HG02885 (cell line): ENCODE results near the gene COBL.

Experiments used
- ATAC-seq: cut with Tn5 transposase; IDR thresholded peaks from one replicate; pipeline ENCODE4 v1.9.1; 2021; ENCODE audit warnings: mild to moderate bottlenecking; ENCODE audit not compliant: unreplicated experiment, poor library complexity

COBL gene

GRCh38 chr7:51256916-51257315 is 59.7 kb downstream of the COBL start:
- ATAC-seq: no peak

DNA sequence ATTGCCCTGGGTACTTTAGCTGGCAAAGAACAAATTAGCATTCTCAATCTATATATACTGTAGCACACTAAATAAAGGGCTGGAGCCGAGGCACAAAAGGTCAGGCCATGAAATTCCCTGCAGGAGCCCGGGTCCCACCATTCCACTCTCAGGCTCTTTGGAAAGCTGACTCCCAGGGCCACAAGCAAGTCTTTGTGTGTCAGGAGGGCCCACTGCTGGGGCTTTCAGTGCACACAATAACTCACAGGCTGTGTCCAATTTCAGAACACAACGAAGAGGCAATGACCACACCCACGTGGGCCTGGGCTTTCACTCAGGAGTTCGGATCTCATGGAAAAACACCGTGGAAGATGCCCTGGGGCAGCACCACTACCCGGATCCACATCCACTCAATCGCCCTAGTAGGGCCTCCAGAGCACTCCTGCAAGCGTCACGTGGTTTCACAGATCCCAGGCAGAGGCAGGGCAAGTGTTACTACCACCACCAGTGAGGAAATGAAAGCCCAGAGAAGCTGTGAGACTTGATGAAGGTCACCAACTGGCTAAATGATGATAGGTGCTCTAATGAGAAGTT is 60.3 kb downstream of the COBL start:
- no peak for ATAC-seq

DNA sequence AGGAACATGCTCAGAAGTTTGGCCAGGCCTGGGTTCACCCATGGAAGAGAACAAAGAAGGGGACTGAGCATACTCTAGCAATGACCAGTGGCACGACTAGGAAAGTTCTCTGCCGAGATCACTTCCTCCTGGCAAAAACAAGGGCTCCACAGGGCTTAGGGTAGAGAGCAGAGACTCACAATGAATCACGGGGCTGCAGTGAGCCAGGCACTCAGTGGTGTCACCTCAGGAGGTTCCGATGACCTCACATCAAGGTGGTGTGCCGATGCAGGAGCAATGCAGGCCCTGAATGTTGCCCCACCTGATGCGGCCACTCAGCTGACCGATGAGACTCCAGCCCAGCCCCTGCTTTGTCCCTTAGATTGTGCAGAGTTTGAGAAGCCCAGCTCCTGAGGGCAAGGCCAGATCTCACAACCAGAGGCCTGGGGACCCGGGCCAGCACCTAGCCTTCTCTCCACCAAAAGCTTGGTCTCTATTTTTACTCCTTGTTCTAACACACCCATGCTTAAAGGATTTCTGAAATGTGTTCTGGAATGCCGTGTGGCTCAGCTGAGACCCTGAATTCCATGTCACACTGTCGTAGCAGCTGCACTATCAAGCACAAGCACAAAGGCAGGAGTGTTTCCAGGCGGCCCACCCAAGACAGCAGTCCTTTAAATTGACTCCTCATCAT is 60.9 kb downstream of the COBL start:
- no peak for ATAC-seq

GRCh38 chr7:51255036-51255435 is 61.6 kb downstream of the COBL start:
- ATAC-seq: no peak

DNA sequence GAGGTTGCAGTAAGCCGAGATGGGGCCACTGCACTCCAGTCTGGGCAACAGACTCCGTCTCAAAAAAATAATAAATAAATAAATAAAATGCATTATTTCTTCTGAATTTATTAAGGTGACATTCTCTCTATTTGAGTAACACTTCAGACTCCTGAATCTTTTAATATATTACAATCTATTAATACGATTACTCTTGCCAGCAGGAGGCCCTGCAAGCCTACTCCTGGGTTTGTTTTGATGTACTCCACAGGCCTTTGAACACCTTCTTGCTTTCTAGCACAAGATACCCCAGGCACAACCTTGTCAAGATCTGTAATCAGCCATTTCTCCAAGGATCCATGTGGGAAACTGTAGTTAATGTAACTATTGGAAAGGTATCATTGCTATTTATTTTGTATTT is 63.5 kb downstream of the COBL start:
- no peak for ATAC-seq

- ATAC-seq: no peak
These were observed 65.3 kb downstream of the COBL start for GRCh38 chr7:51251290-51251689.

- no peak for ATAC-seq
These were observed 66.1 kb downstream of the COBL start for GRCh38 chr7:51250512-51250911.

- ATAC-seq: no peak
These were observed 66.6 kb downstream of the COBL start for GRCh38 chr7:51249991-51250390.

DNA sequence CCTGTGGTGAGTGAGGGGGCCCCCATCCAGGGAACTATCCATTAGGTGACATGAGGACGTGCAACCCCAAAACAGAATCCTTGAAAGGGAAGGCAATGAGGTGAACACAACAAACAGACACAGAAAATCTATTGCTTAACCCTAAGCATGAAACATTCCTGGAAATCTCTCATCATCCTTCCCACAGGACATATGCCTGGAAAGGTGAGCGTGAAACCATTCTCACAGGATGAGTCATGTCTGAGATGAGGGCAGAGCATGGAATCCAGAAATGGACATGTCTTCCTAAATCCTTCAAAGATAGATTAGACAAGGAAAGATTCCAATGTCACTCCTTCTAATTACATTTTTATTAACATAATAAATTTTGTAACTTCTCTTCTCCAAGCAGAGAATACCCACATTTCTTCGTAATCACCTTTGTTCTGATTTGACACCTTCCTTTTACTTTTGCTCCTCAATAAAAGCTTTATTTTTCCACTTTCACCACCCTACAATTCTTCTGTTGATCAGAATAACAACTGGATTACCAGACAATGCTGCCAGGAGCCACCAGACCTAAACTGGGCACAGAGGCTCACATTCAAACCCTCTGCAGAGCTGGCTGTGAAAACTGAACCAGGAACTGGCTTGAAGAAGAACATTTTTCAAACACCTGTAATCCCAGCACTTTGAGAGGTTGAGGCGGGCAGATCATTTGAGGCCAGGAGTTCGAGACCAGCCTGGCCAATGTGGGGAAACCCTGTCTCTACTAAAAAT is 67.2 kb downstream of the COBL start:
- no peak for ATAC-seq

DNA sequence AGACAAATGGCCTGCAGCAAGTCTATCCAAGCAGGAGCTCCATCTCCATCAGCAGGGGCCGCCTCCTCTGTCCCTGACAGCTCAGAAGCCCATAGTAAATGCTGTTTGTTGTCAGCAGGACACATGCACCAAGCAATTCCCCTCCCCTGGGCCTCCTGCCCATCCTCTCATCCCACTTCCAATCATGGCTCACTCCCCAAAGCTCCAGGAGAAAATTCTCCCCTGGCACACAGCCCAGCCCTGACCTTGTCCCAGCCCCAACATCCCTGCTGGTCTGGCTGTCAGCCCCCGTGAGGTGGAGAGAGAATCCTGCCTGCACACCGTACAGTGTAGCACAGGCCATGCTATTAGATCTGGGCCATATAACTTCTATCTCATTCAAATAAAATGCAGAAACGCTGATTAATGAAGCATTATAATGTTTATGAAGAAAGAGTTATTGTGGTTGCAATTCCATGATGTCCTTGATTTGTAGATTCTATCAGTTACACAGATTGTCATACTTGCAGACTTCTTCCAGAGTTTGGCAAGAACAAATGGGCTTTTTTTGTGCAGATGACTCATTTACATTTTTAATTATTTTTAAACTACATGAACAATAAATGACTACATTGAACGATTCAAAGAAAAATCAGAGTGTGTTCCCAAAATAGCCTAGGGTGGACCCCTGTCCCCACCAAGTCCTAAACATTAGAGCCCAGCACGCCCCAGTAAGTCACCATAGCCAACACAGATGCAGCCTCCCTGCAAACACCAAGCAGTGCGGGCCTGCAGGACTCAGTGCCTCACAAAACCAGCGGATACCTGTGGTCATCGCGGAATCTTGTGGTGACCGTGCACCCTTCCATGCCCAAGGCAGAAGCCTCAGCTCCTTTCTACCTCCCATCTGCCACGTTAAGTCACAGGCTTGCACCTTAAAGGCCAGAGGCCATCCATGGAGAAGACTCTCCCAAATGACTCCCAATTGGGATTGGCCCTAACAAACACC is 70.1 kb downstream of the COBL start:
- no peak for ATAC-seq

DNA sequence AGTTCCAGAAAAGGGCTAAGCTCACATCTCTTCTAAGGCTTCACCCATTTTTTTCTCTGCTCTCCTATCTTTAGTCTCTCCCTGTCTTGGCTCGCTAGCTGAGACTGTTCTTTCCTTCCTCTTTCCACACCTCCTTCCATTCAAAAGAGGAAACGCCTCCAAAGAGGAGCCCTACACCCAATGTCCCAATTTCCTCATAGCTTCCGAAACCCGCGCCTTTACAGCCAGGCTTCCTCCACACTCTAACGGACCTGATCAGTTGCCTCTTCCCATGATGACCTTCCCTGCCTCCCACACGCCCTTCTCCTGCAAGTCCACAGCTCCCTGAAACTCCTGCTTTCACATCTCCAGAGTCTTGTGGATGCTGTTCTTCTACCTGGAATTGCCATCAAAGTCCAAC is 71.7 kb downstream of the COBL start:
- ATAC-seq: no peak

DNA sequence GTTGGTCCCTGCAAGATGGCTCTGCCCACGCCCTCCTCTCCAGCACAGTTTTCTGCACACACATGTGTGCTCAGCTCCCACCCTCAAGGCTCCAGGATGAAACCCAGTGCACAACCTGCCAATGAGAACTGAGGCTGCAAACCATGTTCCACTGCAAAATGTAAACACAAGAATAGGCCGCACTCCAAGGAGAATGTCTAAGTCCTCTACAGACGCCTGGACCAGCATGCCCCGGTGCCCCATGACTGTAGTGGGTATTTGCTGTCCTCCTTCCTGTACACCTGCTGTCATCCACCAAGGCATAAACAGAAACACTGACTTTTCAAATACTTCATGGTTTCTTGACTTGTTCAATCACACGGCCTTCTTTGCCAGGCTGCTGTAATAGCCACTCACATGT is 72.6 kb downstream of the COBL start:
- no peak for ATAC-seq

GRCh38 chr7:51243631-51244030 is 73.0 kb downstream of the COBL start:
- no peak for ATAC-seq

DNA sequence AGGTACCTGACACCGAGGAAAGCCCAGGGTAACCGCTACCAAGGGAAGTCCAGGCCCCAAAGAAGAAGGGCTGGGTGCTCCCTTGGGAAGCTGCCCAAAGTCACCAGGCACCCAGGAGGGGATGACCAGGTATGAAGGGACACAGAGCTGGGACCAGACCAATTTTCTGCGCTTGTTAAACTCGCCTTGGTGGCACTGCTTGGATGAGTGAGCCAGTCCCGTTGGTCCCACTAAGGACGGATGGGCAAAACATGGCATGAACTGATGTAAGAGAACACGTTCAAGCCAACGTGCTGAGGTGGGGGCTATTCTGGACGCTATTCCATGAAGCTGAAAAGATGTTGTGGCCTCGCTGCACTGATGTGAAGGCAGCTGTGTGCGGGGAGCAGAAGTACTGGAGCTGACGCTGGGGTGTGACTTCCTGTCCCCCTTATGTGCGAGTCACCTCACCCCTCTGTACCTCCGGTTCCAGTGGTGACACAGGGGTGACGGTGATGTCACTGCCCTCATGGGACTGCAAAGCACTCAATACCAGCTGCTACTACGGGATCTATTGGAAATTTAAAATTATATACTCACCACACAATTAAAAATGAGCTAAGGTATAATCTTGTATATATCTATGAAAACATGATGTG is 73.6 kb downstream of the COBL start:
- no peak for ATAC-seq

DNA sequence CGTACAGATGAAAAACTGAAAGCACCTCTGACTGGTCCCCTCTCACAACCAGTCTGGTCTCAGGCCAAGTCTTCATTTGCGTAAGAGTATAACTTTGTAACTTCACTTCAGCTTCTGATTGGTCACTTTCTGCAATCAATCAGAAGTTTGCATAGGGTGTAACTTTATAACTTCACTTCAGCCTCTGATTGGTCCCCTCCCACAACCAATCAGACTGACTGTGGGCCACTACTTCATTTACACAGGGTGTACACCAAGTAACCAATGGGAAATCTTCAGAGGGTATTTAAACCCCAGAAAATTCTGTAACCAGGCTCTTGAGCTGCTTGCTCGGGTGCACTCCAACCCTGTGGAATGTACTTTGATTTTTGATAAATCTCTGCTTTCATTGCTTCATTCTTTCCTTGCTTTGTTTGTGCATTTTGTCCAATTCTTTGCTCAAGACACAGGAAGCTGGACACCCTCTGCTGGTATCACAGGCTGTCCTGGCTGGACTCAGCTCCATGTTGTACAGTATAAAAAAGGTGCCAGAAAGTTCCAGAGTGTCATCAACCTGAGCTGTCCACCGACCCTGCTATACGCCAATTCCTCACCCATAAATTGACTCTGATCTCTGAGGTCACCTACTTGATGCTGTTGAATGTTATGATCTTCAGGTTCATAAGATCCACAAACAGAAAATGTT is 74.5 kb downstream of the COBL start:
- no peak for ATAC-seq

GRCh38 chr7:51240868-51241267 is 75.7 kb downstream of the COBL start:
- ATAC-seq: no peak

- ATAC-seq: no peak
These were observed 76.9 kb downstream of the COBL start for GRCh38 chr7:51239691-51240090.

- ATAC-seq: no peak
These were observed 77.6 kb downstream of the COBL start for GRCh38 chr7:51238981-51239495.

GRCh38 chr7:51237446-51238133 is 79.0 kb downstream of the COBL start:
- ATAC-seq: no peak
